Daoy (cell line): ENCODE measurements around the gene CALD1. TPM values are rescaled to one million over a fixed set of nuclear protein-coding genes. Genes with fewer than 3 reads are reported as not detected.
A peak's percentile ranks its signal among the peaks of the same experiment; 100 is the strongest.

Source experiments
- DNase-seq: peaks from one replicate; pipeline ENCODE4 v3.0.0-alpha.2; 2015; ENCODE audit warnings: low read depth
- total RNA-seq: library from RNA; depleted of rRNA; stranded (reverse); fragments of >200 nt; shearing (Covaris generic); gene quantifications from 2 replicates; pipeline ENCODE4 v1.2.3, GENCODE V29; 2014; rRNA removed

CALD1 gene
- total RNA-seq, 1 experiment from 2014 or later: 284 TPM

GRCh38 chr7:135001390-135002165 lies 222.1 kb downstream of the CALD1 start:
- DNase-seq: peak; percentile 15

GRCh38 chr7:135012229-135012628 lies 232.8 kb downstream of the CALD1 start:
- DNase-seq: no peak

Other genes with a start within 250 kb of the CALD1 start
- not detected in 2 replicates for gene AKR1B15, start 230.5 kb upstream of the CALD1 start, total RNA-seq
- gene BPGM, start 132.8 kb upstream of the CALD1 start, total RNA-seq: 68.1 and 71.2 TPM in 2 replicates
- gene AGBL3, start 206.9 kb downstream of the CALD1 start, total RNA-seq: 1.6 and 3.3 TPM in 2 replicates